ENCODE measurements around the gene PTCSC3. TPM values are rescaled to one million over a fixed set of nuclear protein-coding genes. Genes with fewer than 3 reads are reported as not detected.

Gene PTCSC3
- total RNA-seq, 1 experiment from 2014 or later, result not detected

DNA sequence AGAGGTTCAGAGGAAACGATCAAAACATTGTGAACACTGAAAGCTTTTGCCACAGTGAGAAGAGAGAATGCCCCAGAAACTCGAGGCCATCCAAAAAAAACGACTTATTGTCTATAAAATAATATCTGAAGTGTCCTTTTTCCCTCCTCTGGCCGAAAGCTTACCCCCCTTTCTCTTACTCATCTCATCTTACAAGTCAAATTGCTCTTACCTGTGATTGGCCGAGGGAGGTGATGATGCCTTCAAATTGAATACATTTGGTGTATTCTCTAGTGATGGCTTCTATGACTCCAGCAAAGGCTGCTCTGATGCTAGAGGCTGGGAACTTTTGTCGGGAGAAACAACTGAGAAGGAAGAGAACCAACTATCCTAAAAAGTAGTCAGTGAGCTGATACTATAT, 90.7 kb downstream of the PTCSC3 start:
- H3K27me3 Mint-ChIP-seq (ENCODE audit: unreplicated experiment), result no peaks in the 10 kb centered on the region
- no peak overlapping the region for H3K27ac Mint-ChIP-seq (ENCODE audit: unreplicated experiment)
- peaks cover 11% of the 10 kb centered on the region for H3K4me1 Mint-ChIP-seq (ENCODE audit: low read depth, unreplicated experiment)
- H3K9me3 Mint-ChIP-seq (ENCODE audit: low read depth, unreplicated experiment), result no peaks in the 10 kb centered on the region
- no TSS peak for BruUV-seq (replicated peaks)
- TF ChIP-seq, protein P1, sequence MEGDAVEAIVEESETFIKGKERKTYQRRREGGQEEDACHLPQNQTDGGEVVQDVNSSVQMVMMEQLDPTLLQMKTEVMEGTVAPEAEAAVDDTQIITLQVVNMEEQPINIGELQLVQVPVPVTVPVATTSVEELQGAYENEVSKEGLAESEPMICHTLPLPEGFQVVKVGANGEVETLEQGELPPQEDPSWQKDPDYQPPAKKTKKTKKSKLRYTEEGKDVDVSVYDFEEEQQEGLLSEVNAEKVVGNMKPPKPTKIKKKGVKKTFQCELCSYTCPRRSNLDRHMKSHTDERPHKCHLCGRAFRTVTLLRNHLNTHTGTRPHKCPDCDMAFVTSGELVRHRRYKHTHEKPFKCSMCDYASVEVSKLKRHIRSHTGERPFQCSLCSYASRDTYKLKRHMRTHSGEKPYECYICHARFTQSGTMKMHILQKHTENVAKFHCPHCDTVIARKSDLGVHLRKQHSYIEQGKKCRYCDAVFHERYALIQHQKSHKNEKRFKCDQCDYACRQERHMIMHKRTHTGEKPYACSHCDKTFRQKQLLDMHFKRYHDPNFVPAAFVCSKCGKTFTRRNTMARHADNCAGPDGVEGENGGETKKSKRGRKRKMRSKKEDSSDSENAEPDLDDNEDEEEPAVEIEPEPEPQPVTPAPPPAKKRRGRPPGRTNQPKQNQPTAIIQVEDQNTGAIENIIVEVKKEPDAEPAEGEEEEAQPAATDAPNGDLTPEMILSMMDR (IDR thresholded peaks at IDR 0.05; ENCODE audit: unreplicated experiment), result no peak
- CTCF ChIA-PET, result no interaction called here
- H3K4me3 Mint-ChIP-seq (ENCODE audit: low read depth, unreplicated experiment), result no peak overlapping the region
- no peaks in the 10 kb centered on the region for H3K36me3 Mint-ChIP-seq (ENCODE audit: insufficient read depth, unreplicated experiment)
- DNase-seq, result no peak
- intact Hi-C loops (cut with micrococcal nuclease; ENCODE audit: unreplicated experiment), result no loop called here

Other genes starting within 250 kb of the PTCSC3 start
- gene MBIP, start 143.9 kb upstream of the PTCSC3 start, total RNA-seq (2022), result 18.4 and 20.0 TPM in 2 replicates

Measured in Calu3 (cell line).